Adrenal gland (tissue), 12 donors: Measurements from ENCODE around the gene JADE2. TPM values are rescaled to one million over a fixed set of nuclear protein-coding genes. Genes with fewer than 3 reads are reported as not detected.
"Not testable (repeated sequence)": the region's sequence is repeated elsewhere in the genome, so short reads cannot be mapped to it uniquely, and the experiment has no call there.

Source experiments
- DNase-seq, 7 donors: peaks; one replicate each; pipeline ENCODE4 v3.0.0-alpha.2; 2019 to 2020
- H3K27ac ChIP-seq, 5 donors: fragments of 200-600 bp; sonication (generic) in 4 of 5; 1 replicate in 3 of 5; 2 replicates in 2 of 5; pipeline versions ENCODE4 v1.5.1 to v1.8.0; 2016 to 2020; ENCODE audit warnings: mild to moderate bottlenecking in 1 of 5
- H3K27me3 ChIP-seq: fragments of 200-600 bp; 2 replicates; pipeline ENCODE4 v1.8.0; 2021
- H3K36me3 ChIP-seq, 2 donors: fragments of 200-600 bp; replicated peaks in 1 of 2; 1 replicate in 1 of 2; 2 replicates in 1 of 2; pipeline versions ENCODE4 v1.5.1 to v1.8.0; 2018 to 2022
- H3K4me1 ChIP-seq, 2 donors: fragments of 200-600 bp; replicated peaks in 1 of 2; 1 replicate in 1 of 2; 2 replicates in 1 of 2; pipeline versions ENCODE4 v1.5.1 to v1.8.0; 2018 to 2021
- H3K4me3 ChIP-seq, 4 donors: fragments of 200-600 bp; sonication (generic) in 3 of 4; one replicate each; pipeline ENCODE4 v1.5.1; 2016 to 2018
- H3K9me3 ChIP-seq, 3 donors: fragments of 200-600 bp; sonication (generic) in 1 of 3; replicated peaks in 1 of 3; 1 replicate in 2 of 3; 2 replicates in 1 of 3; pipeline versions ENCODE4 v1.5.1 to v1.8.0; 2016 to 2021
- CTCF ChIP-seq, 6 experiments: fragments of 450-650 bp in 4 of 6; fragments of 200-600 bp in 2 of 6; sonication (generic) in 1 of 6; IDR thresholded peaks; 1 replicate in 5 of 6; 2 replicates in 1 of 6; pipeline versions ENCODE4 v1.5.1 to v1.8.0; 2016 to 2021; ENCODE audit warnings: antibody characterized with exemption in 6 of 6, mild to moderate bottlenecking in 2 of 6, moderate library complexity in 1 of 6
- POLR2A ChIP-seq, 2 donors: fragments of 450-650 bp; IDR thresholded peaks; one replicate each; pipeline ENCODE4 v1.6.1; 2017; ENCODE audit warnings: antibody characterized with exemption in 2 of 2, mild to moderate bottlenecking in 2 of 2, moderate library complexity in 1 of 2
- WGBS, 4 donors: extraction: QIAGEN DNeasy Blood & Tissue Kit in 2 of 4; methylation state at CpG; one replicate each; pipeline versions ENCODE4 v1.1.5 to v1.1.7; 2013 to 2017; 5-methylcytosine and 5-hydroxymethylcytosine counted together
- intact Hi-C, 2 donors: fragments of 100-400 bp; cut with DNase I; formaldehyde crosslinking; loops; one replicate each; pipeline versions ENCODE4 v1.14.1 to v1.15.0; 2022 to 2023
- polyA plus RNA-seq, 3 donors: library from polyadenylated mRNA; stranded (reverse); fragments of 200-250 nt in 2 of 3; fragments of 350-450 nt in 1 of 3; fragmentation: Illumina TruSeq in 1 of 3; extraction: RNeasy Lipid Tissue Mini Kit (QIAGEN cat#74804) in 1 of 3; gene quantifications; one replicate each; pipeline ENCODE4 v1.2.3, GENCODE V29; 2013 to 2014
- total RNA-seq, 9 donors: library from RNA; depleted of rRNA in 4 of 9; stranded (reverse); fragments of >200 nt in 4 of 9; fragments of 120-200 nt in 1 of 9; fragmentation: NEBNext Ultra II Directional in 1 of 9; extraction: Animal tissue kit (Norgen Biotek cat#: 25700) in 1 of 9; gene quantifications; one replicate each; pipeline versions ENCODE4 v1.1.0 to v1.2.4, GENCODE V29; 2013 to 2023
- donor health status: healthy with polysubstance abuse.
- donor health status: Bipolar disorder and iron deficiency.
- donor health status: DM: yes; HTN: yes; CAD: no.
- donor health status: DM: no; HTN: no; CAD: no.
- donor health status: DM: no; HTN: no; CAD: no.
- donor health status: DM: yes; HTN: yes; CAD: no.

Gene JADE2
- total and polyA plus RNA-seq, 12 donors = 7.9 to 180 (median 70.2) TPM

GRCh38 chr5:134511796-134512660 is 13.4 kb upstream of the JADE2 start:
- H3K27me3 ChIP-seq = no peaks in the 10 kb centered on the region
- H3K27ac ChIP-seq = peak overlapping the region; percentile 72 to 96 (median 86)
- H3K4me1 ChIP-seq = peaks cover 31 to 41% of the 10 kb centered on the region in 2 donors
- DNase-seq = peak; percentile 84 to 98 (median 96)
- WGBS, 4 donors = 17 to 50% (median 37%) methylated on average over 2 to 7 of the region's 7 CpGs
- H3K9me3 ChIP-seq = no peaks in the 10 kb centered on the region
- no peaks in the 10 kb centered on the region for H3K36me3 ChIP-seq
- intact Hi-C loops = no loop called here
- peak overlapping the region in 1 of 4 donors; percentile 17 for H3K4me3 ChIP-seq
- peak in 4 of 6 experiments; percentile 15 to 35 (median 26) for TF ChIP-seq CTCF (IDR thresholded peaks at IDR 0.05)
- peak; percentile 41 to 81 for TF ChIP-seq POLR2A (IDR thresholded peaks at IDR 0.05)

- Histone ChIP-seq H3K36me3 (no peaks in the 10 kb centered on the region), H3K4me3 (no peak overlapping the region), H3K9me3 (no peaks in the 10 kb centered on the region), H3K27me3 (no peaks in the 10 kb centered on the region), H3K4me1 (peaks cover 27 to 41% of the 10 kb centered on the region in 2 donors), H3K27ac (peak overlapping the region; percentile 72 to 96 (median 86))
- no peak for TF ChIP-seq POLR2A (IDR thresholded peaks at IDR 0.05)
- TF ChIP-seq CTCF (IDR thresholded peaks at IDR 0.05) = no peak
- peak in 3 of 7 donors; percentile 53 to 54 (median 54) for DNase-seq
- intact Hi-C loops = no loop called here
- WGBS, 4 donors = 53 to 64% (median 58%) methylated on average over 5 of the region's 5 CpGs
Measured at GRCh38 chr5:134512661-134512999, 12.8 kb upstream of the JADE2 start.

DNA sequence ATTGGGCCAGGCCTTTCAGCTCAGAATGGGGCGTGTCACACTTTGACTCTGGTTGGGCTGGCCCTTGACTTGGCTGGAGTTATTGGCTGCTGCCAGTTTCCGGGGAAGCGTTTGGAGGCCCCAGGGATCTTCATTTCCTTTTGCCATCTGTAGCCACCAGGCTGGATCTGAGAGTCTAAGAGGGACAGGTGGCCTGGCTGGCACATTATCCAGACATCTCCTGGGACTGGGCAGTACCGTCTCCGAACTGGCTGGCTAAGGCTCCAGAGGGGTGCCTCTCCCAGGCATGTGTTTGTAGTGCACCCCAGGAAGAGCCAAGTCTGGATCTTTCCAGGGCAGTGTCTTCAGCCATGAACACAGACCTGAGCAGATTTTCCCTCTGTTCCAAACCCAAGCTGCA is 9.7 kb upstream of the JADE2 start:
- 63 to 92% (median 71%) methylated on average over 3 to 5 of the region's 5 CpGs for WGBS, 4 donors

DNA sequence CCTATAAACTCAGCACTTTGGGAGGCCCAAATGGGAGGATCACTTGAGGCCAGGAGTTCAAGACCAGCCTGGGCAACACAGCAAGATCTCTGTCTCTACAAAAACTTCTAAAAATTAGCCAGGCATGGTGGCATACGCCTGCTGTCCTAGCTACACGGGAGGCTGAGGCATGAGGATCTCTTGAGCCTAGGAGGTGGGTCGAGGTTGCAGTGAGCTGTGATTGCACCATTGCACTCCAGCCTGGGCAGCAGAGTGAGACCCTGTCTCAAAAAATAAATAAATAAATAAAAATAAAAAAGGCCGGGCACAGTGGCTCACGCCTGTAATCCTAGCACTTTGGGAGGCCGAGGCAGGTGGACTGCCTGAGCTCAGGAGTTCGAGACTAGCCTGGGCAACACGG is 8.5 kb upstream of the JADE2 start:
- H3K4me3 ChIP-seq, intact Hi-C loops, DNase-seq, H3K4me1 ChIP-seq, H3K27ac ChIP-seq, H3K9me3 ChIP-seq, H3K27me3 ChIP-seq, H3K36me3 ChIP-seq: not testable (repeated sequence)
- 87 to 96% (median 91%) methylated on average over 8 of the region's 8 CpGs for WGBS, 4 donors

More for the DNA sequence above, 9.7 kb upstream of the JADE2 start:
- Histone ChIP-seq H3K36me3 (no peaks in the 10 kb centered on the region), H3K27me3 (no peaks in the 10 kb centered on the region), H3K9me3 (no peaks in the 10 kb centered on the region), H3K4me3 (no peak overlapping the region), H3K4me1 (peaks cover 19 to 20% of the 10 kb centered on the region in 2 donors), H3K27ac (no peak overlapping the region)
- intact Hi-C loops = no loop called here
- TF ChIP-seq CTCF (IDR thresholded peaks at IDR 0.05) (no peak), POLR2A (IDR thresholded peaks at IDR 0.05) (no peak)
- no peak for DNase-seq
